LoVo (cell line): ENCODE data around the gene TAF11L10.
"Not testable (repeated sequence)": the region's sequence is repeated elsewhere in the genome, so short reads cannot be mapped to it uniquely, and the experiment has no call there.

Source experiments
- DNase-seq: peaks from one replicate; pipeline ENCODE4 v3.0.0-alpha.2; 2016; ENCODE audit warnings: low spot score

Gene TAF11L10

GRCh38 chr5:17597728-17598127, at the start of gene TAF11L10:
TAF11L10 (minus strand) TSS chr5:17597828.
- DNase-seq = not testable (repeated sequence)

GRCh38 chr5:17634160-17634559, 36.5 kb upstream of the TAF11L10 start, which contains the start of gene TAF11L14:
TAF11L14 (plus strand) TSS chr5:17634460.
- no peak for DNase-seq

GRCh38 chr5:17631788-17632187, 34.2 kb upstream of the TAF11L10 start, which contains the start of gene TAF11L13:
TAF11L13 (plus strand) TSS chr5:17632088.
- DNase-seq = not testable (repeated sequence)

GRCh38 chr5:17625686-17626085, 28.1 kb upstream of the TAF11L10 start:
- no peak for DNase-seq

- DNase-seq = no peak
These were observed 23.0 kb upstream of the TAF11L10 start for GRCh38 chr5:17620627-17621026.

- DNase-seq = no peak
These were observed 21.7 kb upstream of the TAF11L10 start for GRCh38 chr5:17619354-17619753.

GRCh38 chr5:17614872-17615605, 17.4 kb upstream of the TAF11L10 start:
- DNase-seq = no peak

GRCh38 chr5:17610092-17610491, 12.5 kb upstream of the TAF11L10 start, which contains the start of gene TAF11L12:
TAF11L12 (plus strand) TSS chr5:17610392.
- DNase-seq = not testable (repeated sequence)

GRCh38 chr5:17607461-17607860, 9.8 kb upstream of the TAF11L10 start:
- DNase-seq = not testable (repeated sequence)

GRCh38 chr5:17604951-17605350, 7.3 kb upstream of the TAF11L10 start:
- no peak for DNase-seq

GRCh38 chr5:17603880-17604279, 6.3 kb upstream of the TAF11L10 start, which contains the start of gene TAF11L11:
TAF11L11 (plus strand) TSS chr5:17604183.
- DNase-seq = not testable (repeated sequence)

GRCh38 chr5:17594255-17594654, 3.4 kb downstream of the TAF11L10 start, which contains the start of gene TAF11L9:
TAF11L9 (minus strand) TSS chr5:17594394.
- DNase-seq = not testable (repeated sequence)

- not testable (repeated sequence) for DNase-seq
These were observed 6.8 kb downstream of the TAF11L10 start, which contains the start of gene TAF11L8 for GRCh38 chr5:17590860-17591259. TAF11L8 (minus strand) TSS chr5:17590960.

GRCh38 chr5:17585658-17586057, 12.0 kb downstream of the TAF11L10 start, which contains the start of gene TAF11L7:
TAF11L7 (minus strand) TSS chr5:17585758.
- not testable (repeated sequence) for DNase-seq
